GM23338 (cell line): Measurements from ENCODE around the gene PAGR1. TPM values are rescaled to one million over a fixed set of nuclear protein-coding genes. Genes with fewer than 3 reads are reported as not detected.

Experiments
- ATAC-seq: fragments of 200-7000 bp; cut with Tn5 transposase; 3 replicates; pipeline ENCODE4 v1.9.1; 2020
- DNase-seq: peaks from one replicate; pipeline ENCODE4 v3.0.0-alpha.2; 2015; ENCODE audit warnings: low spot score
- H2AFZ ChIP-seq: fragments of 200-600 bp; sonication (generic); 2 replicates; pipeline ENCODE4 v1.8.0; 2016; ENCODE audit warnings: antibody characterized with exemption, mild to moderate bottlenecking, moderate library complexity
- H3F3A ChIP-seq: fragments of 200-600 bp; sonication (generic); replicated peaks from 2 replicates; pipeline ENCODE4 v1.8.0; 2017; ENCODE audit warnings: antibody characterized with exemption, mixed run types, low read depth
- H3K27ac ChIP-seq: fragments of 200-600 bp; sonication (generic); 2 replicates; pipeline ENCODE4 v1.6.1; 2016; ENCODE audit warnings: low read depth
- H3K27me3 ChIP-seq: fragments of 200-600 bp; sonication (generic); 2 replicates; pipeline ENCODE4 v1.8.0; 2016; ENCODE audit warnings: mild to moderate bottlenecking, mixed run types, moderate library complexity; ENCODE audit not compliant: insufficient read depth
- H3K36me3 ChIP-seq: fragments of 200-600 bp; sonication (generic); 2 replicates; pipeline ENCODE4 v1.8.0; 2016; ENCODE audit warnings: mild to moderate bottlenecking; ENCODE audit not compliant: insufficient read depth
- H3K4me1 ChIP-seq: fragments of 200-600 bp; sonication (generic); 2 replicates; pipeline ENCODE4 v1.8.0; 2016; ENCODE audit warnings: mild to moderate bottlenecking, moderate library complexity; ENCODE audit not compliant: insufficient read depth
- H3K4me2 ChIP-seq: fragments of 200-600 bp; sonication (generic); 2 replicates; pipeline ENCODE4 v1.7.1; 2017; ENCODE audit warnings: mixed run types
- H3K4me3 ChIP-seq: fragments of 200-600 bp; sonication (generic); 2 replicates; pipeline ENCODE4 v1.6.1; 2016; ENCODE audit warnings: mixed run types
- H3K79me2 ChIP-seq: fragments of 200-600 bp; sonication (generic); replicated peaks from 2 replicates; pipeline ENCODE4 v1.8.0; 2017; ENCODE audit warnings: mild to moderate bottlenecking; ENCODE audit not compliant: insufficient read depth
- H3K9me2 ChIP-seq: fragments of 200-600 bp; sonication (generic); 2 replicates; pipeline ENCODE4 v1.8.0; 2017; ENCODE audit not compliant: insufficient read depth
- H4K20me1 ChIP-seq: fragments of 200-600 bp; sonication (generic); replicated peaks from 2 replicates; pipeline ENCODE4 v1.8.0; 2017; ENCODE audit warnings: mild to moderate bottlenecking; ENCODE audit not compliant: insufficient read depth
- H3K27ac Mint-ChIP-seq: 2 replicates; pipeline ENCODE4 v1.8.0; 2020; ENCODE audit warnings: inconsistent platforms, mild to moderate bottlenecking, moderate library complexity, mixed read lengths
- H3K27me3 Mint-ChIP-seq: 3 replicates; pipeline ENCODE4 v1.8.0; 2022; ENCODE audit warnings: low read depth, mild to moderate bottlenecking, moderate library complexity, mixed read lengths, inconsistent platforms; ENCODE audit not compliant: insufficient read depth, poor library complexity
- H3K36me3 Mint-ChIP-seq: 3 replicates; pipeline ENCODE4 v1.8.0; 2021; ENCODE audit warnings: low read depth, mild to moderate bottlenecking, inconsistent platforms, moderate library complexity, mixed read lengths
- H3K4me1 Mint-ChIP-seq: 3 replicates; pipeline ENCODE4 v1.8.0; 2020; ENCODE audit warnings: mild to moderate bottlenecking, inconsistent platforms, mixed read lengths
- H3K4me3 Mint-ChIP-seq: 3 replicates; pipeline ENCODE4 v1.8.0; 2021; ENCODE audit warnings: moderate library complexity, mild to moderate bottlenecking, inconsistent platforms, mixed read lengths
- H3K9me3 Mint-ChIP-seq: 3 replicates; pipeline ENCODE4 v1.8.0; 2020; ENCODE audit warnings: moderate library complexity, mild to moderate bottlenecking, inconsistent platforms, mixed read lengths
- CREB1 ChIP-seq: fragments of 250-450 bp; sonication (Bioruptor Pico); IDR thresholded peaks from 2 replicates; pipeline ENCODE4 v1.5.0; 2020; ENCODE audit warnings: low read depth, mild to moderate bottlenecking, moderate library complexity
- EZH2 ChIP-seq: fragments of 200-600 bp; sonication (generic); IDR thresholded peaks from one replicate; pipeline ENCODE4 v1.8.0; 2017; ENCODE audit warnings: antibody characterized with exemption, mild to moderate bottlenecking, low read depth; ENCODE audit not compliant: unreplicated experiment
- EZH2phosphoT487 ChIP-seq: fragments of 200-600 bp; sonication (generic); IDR thresholded peaks from one replicate; pipeline ENCODE4 v1.8.1; 2018; ENCODE audit warnings: antibody characterized with exemption; ENCODE audit not compliant: unreplicated experiment
- JUNB ChIP-seq: IDR thresholded peaks from one replicate; pipeline ENCODE4 v1.6.1; 2016; ENCODE audit warnings: antibody characterized with exemption; ENCODE audit not compliant: unreplicated experiment
- NANOG ChIP-seq: IDR thresholded peaks from 2 replicates; pipeline ENCODE4 v1.6.1; 2016; ENCODE audit warnings: antibody characterized with exemption, borderline replicate concordance
- POLR2AphosphoS5 ChIP-seq: IDR thresholded peaks from 2 replicates; pipeline ENCODE4 v1.6.1; 2016; ENCODE audit warnings: antibody characterized with exemption, low read depth
- STAT1 ChIP-seq: IDR thresholded peaks from one replicate; pipeline ENCODE4 v1.6.1; 2016; ENCODE audit warnings: antibody characterized with exemption; ENCODE audit not compliant: unreplicated experiment
- ZNF114 ChIP-seq: fragments of 250-450 bp; sonication (Bioruptor Pico); IDR thresholded peaks from 2 replicates; pipeline ENCODE4 v1.5.0; 2020; ENCODE audit warnings: mild to moderate bottlenecking, moderate library complexity
- ZNF331 ChIP-seq: fragments of 250-450 bp; sonication (Bioruptor Pico); IDR thresholded peaks from 2 replicates; pipeline ENCODE4 v1.5.0; 2020; ENCODE audit warnings: low read depth, mild to moderate bottlenecking, moderate library complexity
- ZNF462 ChIP-seq: fragments of 250-450 bp; sonication (Bioruptor Pico); IDR thresholded peaks from 2 replicates; pipeline ENCODE4 v1.5.0; 2020; ENCODE audit warnings: mild to moderate bottlenecking, moderate library complexity
- polyA plus RNA-seq: library from polyadenylated mRNA; unstranded; fragments of >200 nt; fragmentation: Nextera tagmentation; extraction: Ambion mirVana; gene quantifications from 2 replicates; pipeline ENCODE4 v1.2.1, GENCODE V29; 2016
- total RNA-seq: library from RNA; depleted of rRNA; stranded (reverse); fragments of >200 nt; shearing (Covaris generic); gene quantifications from 2 replicates; pipeline ENCODE4 v1.2.3, GENCODE V29; 2014
- TF ChIP-seq, protein P1 (sequence below), 2 experiments: fragments of 200-600 bp in 1 of 2; sonication (generic) in 1 of 2; conservative IDR thresholded peaks; 2 replicates each; pipeline versions ENCODE4 v1.5.1 to v1.6.1; 2016 to 2017; ENCODE audit warnings: antibody characterized with exemption in 2 of 2, low read depth in 2 of 2, mild to moderate bottlenecking in 2 of 2, moderate library complexity in 1 of 2
- TF ChIP-seq, protein P2 (sequence below): IDR thresholded peaks from one replicate; pipeline ENCODE4 v1.6.1; 2018; ENCODE audit warnings: antibody characterized with exemption; ENCODE audit not compliant: unreplicated experiment
- TF ChIP-seq, protein P3 (sequence below): IDR thresholded peaks from 2 replicates; pipeline ENCODE4 v1.6.1; 2016; ENCODE audit warnings: antibody characterized with exemption

Gene PAGR1
- total and polyA plus RNA-seq, 2 experiments from 2014 or later: 67.6 to 78.7 TPM

GRCh38 chr16:29845656-29846055, 29.7 kb downstream of the PAGR1 start:
- Histone ChIP-seq H3F3A (0 out of 2 replicates have a peak, but pooled peaks cover under 1% of the 10 kb centered on the region), H2AFZ (no peak overlapping the region), H4K20me1 (no peaks in the 10 kb centered on the region), H3K36me3 (no peaks in the 10 kb centered on the region), H3K4me3 (no peak overlapping the region), H3K9me2 (no peaks in the 10 kb centered on the region), H3K27ac (no peak overlapping the region), H3K79me2 (no peaks in the 10 kb centered on the region), H3K4me1 (no peaks in the 10 kb centered on the region), H3K27me3 (no peaks in the 10 kb centered on the region), H3K4me2 (no peak overlapping the region)
- Mint-ChIP-seq H3K27ac (no peak overlapping the region; the same call in 1 of the 2 replicates), H3K4me3 (no peak overlapping the region), H3K27me3 (peaks cover 6% of the 10 kb centered on the region), H3K36me3 (no peaks in the 10 kb centered on the region; the same call in 2 of the 3 replicates), H3K4me1 (peaks cover 12% of the 10 kb centered on the region), H3K9me3 (no peaks in the 10 kb centered on the region; the same call in 2 of the 3 replicates)
- TF ChIP-seq, protein P1, sequence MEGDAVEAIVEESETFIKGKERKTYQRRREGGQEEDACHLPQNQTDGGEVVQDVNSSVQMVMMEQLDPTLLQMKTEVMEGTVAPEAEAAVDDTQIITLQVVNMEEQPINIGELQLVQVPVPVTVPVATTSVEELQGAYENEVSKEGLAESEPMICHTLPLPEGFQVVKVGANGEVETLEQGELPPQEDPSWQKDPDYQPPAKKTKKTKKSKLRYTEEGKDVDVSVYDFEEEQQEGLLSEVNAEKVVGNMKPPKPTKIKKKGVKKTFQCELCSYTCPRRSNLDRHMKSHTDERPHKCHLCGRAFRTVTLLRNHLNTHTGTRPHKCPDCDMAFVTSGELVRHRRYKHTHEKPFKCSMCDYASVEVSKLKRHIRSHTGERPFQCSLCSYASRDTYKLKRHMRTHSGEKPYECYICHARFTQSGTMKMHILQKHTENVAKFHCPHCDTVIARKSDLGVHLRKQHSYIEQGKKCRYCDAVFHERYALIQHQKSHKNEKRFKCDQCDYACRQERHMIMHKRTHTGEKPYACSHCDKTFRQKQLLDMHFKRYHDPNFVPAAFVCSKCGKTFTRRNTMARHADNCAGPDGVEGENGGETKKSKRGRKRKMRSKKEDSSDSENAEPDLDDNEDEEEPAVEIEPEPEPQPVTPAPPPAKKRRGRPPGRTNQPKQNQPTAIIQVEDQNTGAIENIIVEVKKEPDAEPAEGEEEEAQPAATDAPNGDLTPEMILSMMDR (conservative IDR thresholded peaks at IDR 0.05; ENCODE audit: low read depth in 2 of 2): no peak
- TF ChIP-seq, protein P2, sequence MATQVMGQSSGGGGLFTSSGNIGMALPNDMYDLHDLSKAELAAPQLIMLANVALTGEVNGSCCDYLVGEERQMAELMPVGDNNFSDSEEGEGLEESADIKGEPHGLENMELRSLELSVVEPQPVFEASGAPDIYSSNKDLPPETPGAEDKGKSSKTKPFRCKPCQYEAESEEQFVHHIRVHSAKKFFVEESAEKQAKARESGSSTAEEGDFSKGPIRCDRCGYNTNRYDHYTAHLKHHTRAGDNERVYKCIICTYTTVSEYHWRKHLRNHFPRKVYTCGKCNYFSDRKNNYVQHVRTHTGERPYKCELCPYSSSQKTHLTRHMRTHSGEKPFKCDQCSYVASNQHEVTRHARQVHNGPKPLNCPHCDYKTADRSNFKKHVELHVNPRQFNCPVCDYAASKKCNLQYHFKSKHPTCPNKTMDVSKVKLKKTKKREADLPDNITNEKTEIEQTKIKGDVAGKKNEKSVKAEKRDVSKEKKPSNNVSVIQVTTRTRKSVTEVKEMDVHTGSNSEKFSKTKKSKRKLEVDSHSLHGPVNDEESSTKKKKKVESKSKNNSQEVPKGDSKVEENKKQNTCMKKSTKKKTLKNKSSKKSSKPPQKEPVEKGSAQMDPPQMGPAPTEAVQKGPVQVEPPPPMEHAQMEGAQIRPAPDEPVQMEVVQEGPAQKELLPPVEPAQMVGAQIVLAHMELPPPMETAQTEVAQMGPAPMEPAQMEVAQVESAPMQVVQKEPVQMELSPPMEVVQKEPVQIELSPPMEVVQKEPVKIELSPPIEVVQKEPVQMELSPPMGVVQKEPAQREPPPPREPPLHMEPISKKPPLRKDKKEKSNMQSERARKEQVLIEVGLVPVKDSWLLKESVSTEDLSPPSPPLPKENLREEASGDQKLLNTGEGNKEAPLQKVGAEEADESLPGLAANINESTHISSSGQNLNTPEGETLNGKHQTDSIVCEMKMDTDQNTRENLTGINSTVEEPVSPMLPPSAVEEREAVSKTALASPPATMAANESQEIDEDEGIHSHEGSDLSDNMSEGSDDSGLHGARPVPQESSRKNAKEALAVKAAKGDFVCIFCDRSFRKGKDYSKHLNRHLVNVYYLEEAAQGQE: no peak
- TF ChIP-seq, protein P3, sequence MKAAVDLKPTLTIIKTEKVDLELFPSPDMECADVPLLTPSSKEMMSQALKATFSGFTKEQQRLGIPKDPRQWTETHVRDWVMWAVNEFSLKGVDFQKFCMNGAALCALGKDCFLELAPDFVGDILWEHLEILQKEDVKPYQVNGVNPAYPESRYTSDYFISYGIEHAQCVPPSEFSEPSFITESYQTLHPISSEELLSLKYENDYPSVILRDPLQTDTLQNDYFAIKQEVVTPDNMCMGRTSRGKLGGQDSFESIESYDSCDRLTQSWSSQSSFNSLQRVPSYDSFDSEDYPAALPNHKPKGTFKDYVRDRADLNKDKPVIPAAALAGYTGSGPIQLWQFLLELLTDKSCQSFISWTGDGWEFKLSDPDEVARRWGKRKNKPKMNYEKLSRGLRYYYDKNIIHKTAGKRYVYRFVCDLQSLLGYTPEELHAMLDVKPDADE: no peak
- no peak for TF ChIP-seq STAT1
- TF ChIP-seq ZNF114: no peak
- TF ChIP-seq NANOG: no peak
- TF ChIP-seq JUNB: no peak
- no peak for TF ChIP-seq EZH2
- TF ChIP-seq POLR2AphosphoS5: no peak
- no peak for TF ChIP-seq ZNF462 (CRISPR knock-in tag)
- no peak for TF ChIP-seq CREB1 (CRISPR knock-in tag)
- no peak for TF ChIP-seq ZNF331
- no peak for TF ChIP-seq EZH2phosphoT487
- ATAC-seq (no peak), DNase-seq (no peak)
